Measurements from ENCODE around the gene IL10RA. TPM values are rescaled to one million over a fixed set of nuclear protein-coding genes. Genes with fewer than 3 reads are reported as not detected.

The IL10RA gene
- total and polyA plus RNA-seq, 9 of the 15 experiments (the other 6 are each of a cell fraction or from before 2014, with no cell fraction given): 0.17 to 17.3 (median 2.9) TPM

GRCh38 chr11:118002010-118002540, 15.9 kb downstream of the IL10RA start (continued):
- TF ChIP-seq HDAC3 (IDR thresholded peaks at IDR 0.05; ENCODE audit: borderline replicate concordance, partially characterized antibody) (peak; percentile 51), ATF7 (IDR thresholded peaks at IDR 0.05) (peak; percentile 67), ILK (tag; IDR thresholded peaks at IDR 0.05; ENCODE audit: borderline replicate concordance, low read depth) (peak; percentile 68), NR2C2 (CRISPR knock-in tag; IDR thresholded peaks at IDR 0.05) (no peak), NR2C2 (tag; IDR thresholded peaks at IDR 0.05) (peak; percentile 80; the same call in 1 of the 2 replicates), MAZ (CRISPR knock-in tag; conservative IDR thresholded peaks at IDR 0.05 in 1 of 2, IDR thresholded peaks at IDR 0.05 in 1 of 2) (peak; percentile 43 to 73), TSHZ1 (CRISPR knock-in tag; IDR thresholded peaks at IDR 0.05) (peak; percentile 79), ETV1 (tag; conservative IDR thresholded peaks at IDR 0.05; ENCODE audit: low read depth) (peak; percentile 73), GABPB2 (CRISPR knock-in tag; conservative IDR thresholded peaks at IDR 0.05) (0 out of 2 replicates have a peak, but pooled peaks have one; percentile 14), RFX7 (CRISPR knock-in tag; IDR thresholded peaks at IDR 0.05) (peak; percentile 75; the same call in 1 of the 2 replicates), RCOR1 (IDR thresholded peaks at IDR 0.05; ENCODE audit: borderline replicate concordance in 1 of 2, low read depth in 2 of 2, low read length in 2 of 2) (peak in 1 of 2 experiments; percentile 56; a peak in 1 of 4 replicates), FOSL1 (tag; conservative IDR thresholded peaks at IDR 0.05) (peak; percentile 44; the same call in 1 of the 2 replicates), ZNF696 (CRISPR knock-in tag; conservative IDR thresholded peaks at IDR 0.05) (no peak), ZNF134 (CRISPR knock-in tag; conservative IDR thresholded peaks at IDR 0.05) (peak; percentile 61), ZNF41 (CRISPR knock-in tag; conservative IDR thresholded peaks at IDR 0.05) (peak; percentile 63; the same call in 1 of the 2 replicates), HMG20A (CRISPR knock-in tag; conservative IDR thresholded peaks at IDR 0.05) (no peak), USF2 (CRISPR knock-in tag; IDR thresholded peaks at IDR 0.05) (no peak), DIDO1 (tag; IDR thresholded peaks at IDR 0.05; ENCODE audit: low read depth) (0 out of 2 replicates have a peak, but pooled peaks have one; percentile 27), JUND (IDR thresholded peaks at IDR 0.05; ENCODE audit: borderline replicate concordance, low read depth, low read length) (peak; percentile 76), JUND (tag; IDR thresholded peaks at IDR 0.05; ENCODE audit: borderline replicate concordance, low read depth, low read length) (peak; percentile 85; the same call in 2 of the 3 replicates), ZNF197 (CRISPR knock-in tag; IDR thresholded peaks at IDR 0.05; ENCODE audit: low read depth) (peak; percentile 90), GTF2A2 (tag; IDR thresholded peaks at IDR 0.05) (peak; percentile 87), TEAD1 (CRISPR knock-in tag; IDR thresholded peaks at IDR 0.05) (peak in 1 of 2 experiments; percentile 81; a peak in 2 of 4 replicates)
- TF ChIP-seq, protein P1, sequence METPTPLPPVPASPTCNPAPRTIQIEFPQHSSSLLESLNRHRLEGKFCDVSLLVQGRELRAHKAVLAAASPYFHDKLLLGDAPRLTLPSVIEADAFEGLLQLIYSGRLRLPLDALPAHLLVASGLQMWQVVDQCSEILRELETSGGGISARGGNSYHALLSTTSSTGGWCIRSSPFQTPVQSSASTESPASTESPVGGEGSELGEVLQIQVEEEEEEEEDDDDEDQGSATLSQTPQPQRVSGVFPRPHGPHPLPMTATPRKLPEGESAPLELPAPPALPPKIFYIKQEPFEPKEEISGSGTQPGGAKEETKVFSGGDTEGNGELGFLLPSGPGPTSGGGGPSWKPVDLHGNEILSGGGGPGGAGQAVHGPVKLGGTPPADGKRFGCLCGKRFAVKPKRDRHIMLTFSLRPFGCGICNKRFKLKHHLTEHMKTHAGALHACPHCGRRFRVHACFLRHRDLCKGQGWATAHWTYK (CRISPR knock-in tag; IDR thresholded peaks at IDR 0.05): peak; percentile 96
